ENCODE results near the gene SLC12A7. TPM values are rescaled to one million over a fixed set of nuclear protein-coding genes. Genes with fewer than 3 reads are reported as not detected.

Gene SLC12A7
- total RNA-seq, 1 donor from 2014 or later: 42.2 TPM

DNA sequence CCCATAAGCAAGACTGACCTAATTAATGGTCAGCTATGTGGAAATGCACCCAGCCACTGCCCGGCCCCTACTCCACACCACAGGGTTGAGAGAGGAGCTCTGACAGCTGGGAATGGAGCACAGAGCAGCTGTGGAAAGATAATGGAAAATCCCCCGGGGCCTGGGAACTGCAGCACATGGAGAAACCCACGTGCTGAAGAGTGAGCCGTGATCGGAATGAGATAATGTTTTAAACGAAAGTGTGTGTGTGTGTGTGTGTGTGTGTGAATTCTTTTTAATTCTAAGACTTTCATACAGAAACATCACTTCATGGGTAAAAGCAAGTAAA, 13.1 kb upstream of the SLC12A7 start:
- DNase-seq (ENCODE audit: low read depth): no peak

GRCh38 chr5:1124205-1125029, 12.6 kb upstream of the SLC12A7 start:
- DNase-seq (ENCODE audit: low read depth): no peak

GRCh38 chr5:1123418-1124147, 11.7 kb upstream of the SLC12A7 start:
- DNase-seq (ENCODE audit: low read depth): no peak

DNA sequence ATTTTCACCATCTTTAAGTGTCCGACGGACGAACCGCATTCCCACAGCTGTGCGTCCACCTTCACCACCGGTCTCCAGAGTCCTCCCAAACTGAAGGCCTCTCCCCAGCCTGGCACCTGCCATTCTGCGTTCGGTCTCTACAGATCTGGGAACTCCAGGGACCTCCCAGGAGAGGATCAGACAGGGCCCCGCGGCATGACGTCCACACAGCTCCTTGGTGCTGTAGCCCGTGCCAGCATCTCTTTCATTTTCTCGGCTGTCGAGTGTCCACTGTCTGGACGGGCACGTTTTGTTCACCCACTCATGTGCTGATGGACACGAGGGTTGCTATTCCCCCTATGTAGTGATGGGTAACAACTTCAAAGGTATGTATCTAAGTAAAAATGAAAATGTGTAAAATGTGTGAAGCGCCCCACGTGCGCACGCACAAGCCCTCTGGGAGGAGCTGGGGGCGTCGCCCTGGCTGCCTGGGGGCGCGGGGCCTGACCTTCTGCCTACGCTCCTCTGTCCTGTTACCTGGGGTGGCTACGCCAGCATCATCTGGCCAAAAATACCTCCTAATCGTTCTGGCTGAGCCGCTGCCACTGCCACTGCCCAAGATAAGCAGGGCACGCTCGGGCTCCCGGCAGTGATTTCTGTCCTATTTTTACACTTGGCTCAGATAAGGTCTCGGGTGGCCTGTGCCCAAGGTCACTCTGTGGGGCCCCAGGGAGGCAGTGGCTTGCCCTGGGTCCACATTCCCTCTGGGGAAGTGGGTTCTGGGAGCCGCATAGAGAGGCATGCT, 10.8 kb upstream of the SLC12A7 start:
- no peak for DNase-seq (ENCODE audit: low read depth)

- no peak for DNase-seq (ENCODE audit: low read depth)
Measured at GRCh38 chr5:1121891-1122290, 10.0 kb upstream of the SLC12A7 start.

DNA sequence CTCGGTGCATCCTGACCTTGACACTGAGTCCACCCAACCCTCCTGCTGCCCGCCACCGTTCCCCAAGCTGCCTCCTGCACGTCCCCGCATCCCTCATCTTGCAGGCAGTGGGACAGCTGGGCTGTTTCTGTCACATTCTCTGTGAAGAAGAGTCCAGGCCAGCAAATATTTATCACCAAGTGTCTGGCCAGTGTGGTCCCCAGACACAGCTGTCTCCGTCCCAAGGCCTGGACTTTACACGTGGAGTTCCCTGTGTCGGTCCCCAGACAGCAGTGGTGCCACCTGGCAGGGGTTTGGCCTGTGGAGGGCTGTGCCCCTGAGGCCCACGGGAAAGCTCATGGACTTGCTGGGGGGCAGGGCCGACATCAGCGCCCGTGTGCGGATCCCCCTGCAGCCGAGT, 9.2 kb upstream of the SLC12A7 start:
- no peak for DNase-seq (ENCODE audit: low read depth)

GRCh38 chr5:1120236-1120999, 8.6 kb upstream of the SLC12A7 start:
- DNase-seq (ENCODE audit: low read depth): no peak

DNA sequence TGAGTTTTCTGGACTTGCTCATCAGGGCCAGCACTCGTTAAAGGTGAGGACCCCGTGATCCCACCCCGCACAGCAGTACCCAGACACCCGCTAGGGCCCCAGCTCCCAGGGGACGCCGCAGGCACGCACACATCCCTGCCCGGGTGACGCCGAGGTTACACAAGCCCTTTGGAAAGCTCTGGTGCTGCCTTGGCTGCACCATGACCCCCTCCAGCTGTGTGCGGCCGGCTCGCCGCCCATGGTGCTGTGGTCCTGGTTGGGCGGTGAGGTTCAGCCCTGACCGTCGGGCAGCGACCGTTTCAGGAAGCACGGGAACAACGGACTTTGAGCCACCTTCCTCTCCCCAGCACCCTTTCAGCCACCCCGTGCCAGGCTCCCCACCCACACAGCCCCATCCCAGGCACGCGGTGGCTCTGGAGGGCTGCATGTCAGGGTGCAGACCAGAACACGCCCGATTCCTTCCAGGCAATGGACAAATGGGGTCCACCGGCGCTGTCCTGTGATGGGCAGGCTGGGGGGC, 7.5 kb upstream of the SLC12A7 start:
- no peak for DNase-seq (ENCODE audit: low read depth)

GRCh38 chr5:1118738-1119137, 6.9 kb upstream of the SLC12A7 start:
- no peak for DNase-seq (ENCODE audit: low read depth)

GRCh38 chr5:1118231-1118698, 6.4 kb upstream of the SLC12A7 start:
- DNase-seq (ENCODE audit: low read depth): peak; percentile 63

DNA sequence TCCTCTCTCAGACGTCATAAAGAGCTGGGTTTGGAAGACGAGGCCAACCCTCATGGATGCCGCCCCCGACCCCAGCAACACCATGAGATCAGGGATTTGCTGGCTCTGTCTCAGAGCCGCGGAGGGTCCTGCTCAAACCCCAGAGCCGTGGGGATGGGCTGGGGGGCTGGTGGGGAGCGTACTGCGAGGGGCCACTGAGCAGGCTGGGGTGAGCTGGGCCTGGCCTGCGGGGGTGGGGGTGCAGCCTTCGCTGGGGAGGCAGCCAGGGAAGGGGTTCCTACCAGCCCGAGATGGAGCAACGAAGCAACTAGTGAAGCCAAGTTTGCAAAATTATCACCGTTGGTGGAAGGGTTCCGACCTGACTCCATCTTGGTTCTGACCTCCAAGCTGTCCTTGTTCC, 5.1 kb upstream of the SLC12A7 start:
- DNase-seq (ENCODE audit: low read depth): no peak

DNA sequence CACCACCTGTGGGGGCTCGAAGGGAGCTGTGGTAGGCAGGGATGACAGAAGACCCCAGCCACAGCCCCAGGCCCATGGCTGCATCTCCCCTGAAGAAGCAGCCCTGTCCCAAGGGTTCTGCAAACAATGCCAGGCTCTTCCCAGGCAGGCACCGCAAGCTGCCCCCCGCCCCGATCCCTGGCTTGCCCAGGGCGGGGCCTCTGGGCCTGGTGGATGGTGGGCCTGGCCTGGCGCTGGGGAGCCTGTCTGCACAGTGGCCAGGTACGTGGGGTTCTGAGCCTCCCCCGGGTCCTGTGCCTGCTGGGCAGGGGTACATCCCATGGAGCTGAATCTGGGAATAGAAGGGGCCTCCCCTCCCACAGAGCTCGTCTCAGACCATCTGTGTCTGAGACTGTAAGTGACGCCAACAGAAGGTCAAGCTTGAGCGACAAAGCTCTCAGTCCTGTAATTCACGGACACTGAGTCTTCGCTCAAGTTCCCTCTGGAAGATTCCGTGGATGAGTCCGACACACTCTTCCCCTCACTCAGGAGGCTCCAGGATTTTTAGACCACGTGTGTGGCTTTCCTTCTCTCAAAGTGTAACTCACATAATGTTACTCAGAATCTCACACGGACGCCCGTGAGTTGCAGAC, 4.4 kb upstream of the SLC12A7 start:
- no peak for DNase-seq (ENCODE audit: low read depth)

GRCh38 chr5:1115123-1115815, 3.4 kb upstream of the SLC12A7 start:
- no peak for DNase-seq (ENCODE audit: low read depth)

DNA sequence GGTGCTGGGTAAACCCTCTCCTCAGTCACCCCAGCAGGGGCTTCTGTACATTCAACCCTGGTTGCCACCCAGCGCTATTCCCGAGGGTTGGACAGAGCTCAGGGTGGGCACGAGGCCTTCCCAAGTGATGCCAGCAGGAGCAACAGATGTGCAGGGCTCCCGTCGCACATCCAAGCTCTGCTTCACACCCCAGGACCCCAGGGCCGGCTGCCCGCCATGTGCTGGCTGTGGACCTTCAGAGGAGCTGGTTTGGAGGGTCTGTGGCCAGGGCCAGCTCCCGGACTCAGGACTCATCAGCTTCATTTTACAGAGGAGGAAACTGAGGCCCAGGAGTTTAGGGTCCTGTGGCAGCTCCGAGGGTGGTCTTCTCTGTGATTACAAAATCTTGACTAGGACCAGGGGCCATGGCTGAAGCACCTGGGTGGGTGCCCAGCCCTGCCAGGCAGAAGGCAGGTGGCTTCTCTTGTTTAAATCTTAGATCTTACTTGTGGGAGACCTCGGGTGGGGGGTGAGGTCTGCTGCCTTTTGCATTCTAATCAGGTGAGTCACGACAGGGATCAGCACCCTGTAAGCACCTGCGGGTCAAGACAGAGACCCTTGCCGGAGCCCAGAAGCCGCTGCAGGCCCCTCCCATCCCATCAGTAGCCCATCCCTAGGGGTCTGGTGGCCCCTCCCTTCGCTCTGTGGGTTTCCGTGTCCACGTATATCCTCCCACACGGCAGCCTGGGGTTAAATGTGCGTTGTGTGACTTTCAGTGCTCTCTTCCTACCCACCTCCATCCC, 2.1 kb upstream of the SLC12A7 start:
- no peak for DNase-seq (ENCODE audit: low read depth)

GRCh38 chr5:1113332-1113690, 1.4 kb upstream of the SLC12A7 start:
- DNase-seq (ENCODE audit: low read depth): no peak

- DNase-seq (ENCODE audit: low read depth): peak; percentile 72
Measured at GRCh38 chr5:1112596-1113331, 901 bp upstream of the SLC12A7 start.

- no peak for DNase-seq (ENCODE audit: low read depth)
Measured at GRCh38 chr5:1111241-1111726, 579 bp downstream of the SLC12A7 start.

DNA sequence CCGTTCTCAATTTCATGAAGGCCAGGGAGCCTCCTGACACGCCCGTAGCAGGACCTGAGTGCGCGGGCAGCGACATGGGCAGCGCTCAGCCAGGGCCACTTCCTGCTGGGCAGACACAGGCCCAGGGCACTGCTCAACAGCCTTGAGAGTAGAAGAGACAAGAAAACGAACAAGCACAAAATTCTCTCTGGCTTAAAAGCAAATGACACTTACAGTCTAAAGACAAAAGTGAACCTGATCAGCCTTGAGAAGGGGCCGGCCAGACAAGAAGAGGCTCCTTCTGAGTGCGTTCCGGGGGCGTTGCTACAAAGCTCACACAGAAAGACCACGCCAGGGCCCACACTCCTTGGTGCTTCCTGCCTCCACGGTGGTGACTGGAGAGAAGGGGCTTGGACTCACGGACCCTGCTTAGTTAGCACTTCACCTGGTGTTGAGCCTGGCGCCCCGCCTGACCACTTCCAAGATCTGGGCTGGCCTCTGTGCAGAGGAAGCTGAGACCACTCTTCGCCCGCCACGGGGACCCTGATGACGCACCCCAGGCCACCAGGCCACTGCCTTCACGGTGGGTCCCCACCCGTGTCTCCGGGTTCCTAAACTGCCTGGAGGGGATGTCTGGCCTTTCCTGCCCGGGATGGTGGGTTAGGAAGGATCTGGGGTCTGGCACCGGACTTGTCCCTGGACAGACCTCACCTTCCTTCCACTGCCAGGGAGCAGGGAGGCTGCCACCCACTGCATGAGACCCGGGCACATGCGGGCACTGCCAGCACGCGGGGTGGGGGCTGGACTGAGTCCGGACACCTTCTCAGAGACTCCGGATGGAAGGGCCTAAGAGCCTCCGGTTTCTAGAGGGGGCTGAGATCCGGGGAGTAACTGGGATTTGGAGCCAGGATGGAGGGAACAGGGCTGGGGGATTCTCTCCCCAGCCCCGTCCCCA, 1.3 kb downstream of the SLC12A7 start:
- no peak for DNase-seq (ENCODE audit: low read depth)

All from renal cortical epithelial cell (primary cell).